Endodermal cell (in vitro differentiated cells): ENCODE data around the gene BPTF. TPM values are rescaled to one million over a fixed set of nuclear protein-coding genes. Genes with fewer than 3 reads are reported as not detected.
"Not testable (repeated sequence)": the region's sequence is repeated elsewhere in the genome, so short reads cannot be mapped to it uniquely, and the experiment has no call there.

Source experiments
- DNase-seq: peaks from one replicate; pipeline ENCODE4 v3.0.0-alpha.2; 2017
- H3K27ac ChIP-seq: 2 replicates; pipeline ENCODE4 v1.5.1; 2013; ENCODE audit warnings: mild to moderate bottlenecking, low read depth, low read length, moderate library complexity
- H3K27me3 ChIP-seq: 2 replicates; pipeline ENCODE4 v1.6.1; 2013; ENCODE audit warnings: mild to moderate bottlenecking, low read length, moderate library complexity; ENCODE audit not compliant: insufficient read depth, control insufficient read depth, poor library complexity, severe bottlenecking
- H3K36me3 ChIP-seq: 2 replicates; pipeline ENCODE4 v1.7.0; 2013; ENCODE audit warnings: mild to moderate bottlenecking, low read length, moderate library complexity; ENCODE audit not compliant: control insufficient read depth, insufficient read depth
- H3K4me1 ChIP-seq: one replicate; pipeline ENCODE4 v1.7.0; 2013; ENCODE audit warnings: low read length; ENCODE audit not compliant: control insufficient read depth, insufficient read depth
- H3K4me3 ChIP-seq: 2 replicates; pipeline ENCODE4 v1.5.1; 2013; ENCODE audit warnings: mild to moderate bottlenecking, low read length, moderate library complexity
- H3K9ac ChIP-seq: 2 replicates; pipeline ENCODE4 v1.6.1; 2013; ENCODE audit warnings: mild to moderate bottlenecking, low read length, moderate library complexity; ENCODE audit not compliant: poor library complexity, severe bottlenecking; ENCODE audit errors: extremely low read depth
- H3K9me3 ChIP-seq: 2 replicates; pipeline ENCODE4 v1.6.1; 2013; ENCODE audit warnings: mild to moderate bottlenecking, low read length, moderate library complexity; ENCODE audit not compliant: control insufficient read depth
- H3K27ac Mint-ChIP-seq: 2 replicates; pipeline ENCODE4 v1.8.0; 2020; ENCODE audit warnings: mixed read lengths
- H3K27me3 Mint-ChIP-seq: 2 replicates; pipeline ENCODE4 v1.8.0; 2021; ENCODE audit warnings: mild to moderate bottlenecking, mixed read lengths; ENCODE audit not compliant: insufficient read depth
- H3K36me3 Mint-ChIP-seq: 2 replicates; pipeline ENCODE4 v1.8.0; 2020; ENCODE audit warnings: low read depth, mixed read lengths
- H3K4me1 Mint-ChIP-seq: 2 replicates; pipeline ENCODE4 v1.8.0; 2020; ENCODE audit warnings: mixed read lengths
- H3K4me3 Mint-ChIP-seq: 2 replicates; pipeline ENCODE4 v1.8.0; 2020; ENCODE audit warnings: mild to moderate bottlenecking, moderate library complexity, mixed read lengths
- H3K9me3 Mint-ChIP-seq: 2 replicates; pipeline ENCODE4 v1.8.0; 2020; ENCODE audit warnings: mild to moderate bottlenecking, mixed read lengths
- WGBS, 2 experiments: methylation state at CpG; one replicate each; pipeline versions ENCODE4 v1.1.5 to v1.1.7; 2013; ENCODE audit warnings: missing lambda C conversion rate in 2 of 2, mixed read lengths in 1 of 2; ENCODE audit not compliant: insufficient coverage in 1 of 2, insufficient read length in 1 of 2; 5-methylcytosine and 5-hydroxymethylcytosine counted together
- total RNA-seq, 2 donors: library from RNA; stranded (reverse); fragmentation: NEBNext Ultra II Directional in 1 of 2; extraction: Animal tissue kit (Norgen Biotek cat#: 25700) in 1 of 2; gene quantifications; 2 replicates in 1 of 2; 3 replicates in 1 of 2; pipeline ENCODE4 v1.2.1, GENCODE V29; 2021
- TF ChIP-seq, protein P1 (sequence below): fragments of 200-600 bp; sonication (generic); conservative IDR thresholded peaks from 2 replicates; pipeline ENCODE4 v1.5.0; 2021; ENCODE audit warnings: antibody characterized with exemption, mild to moderate bottlenecking

BPTF gene
- total RNA-seq, 2 donors from 2014 or later, result 184 to 198 TPM

DNA sequence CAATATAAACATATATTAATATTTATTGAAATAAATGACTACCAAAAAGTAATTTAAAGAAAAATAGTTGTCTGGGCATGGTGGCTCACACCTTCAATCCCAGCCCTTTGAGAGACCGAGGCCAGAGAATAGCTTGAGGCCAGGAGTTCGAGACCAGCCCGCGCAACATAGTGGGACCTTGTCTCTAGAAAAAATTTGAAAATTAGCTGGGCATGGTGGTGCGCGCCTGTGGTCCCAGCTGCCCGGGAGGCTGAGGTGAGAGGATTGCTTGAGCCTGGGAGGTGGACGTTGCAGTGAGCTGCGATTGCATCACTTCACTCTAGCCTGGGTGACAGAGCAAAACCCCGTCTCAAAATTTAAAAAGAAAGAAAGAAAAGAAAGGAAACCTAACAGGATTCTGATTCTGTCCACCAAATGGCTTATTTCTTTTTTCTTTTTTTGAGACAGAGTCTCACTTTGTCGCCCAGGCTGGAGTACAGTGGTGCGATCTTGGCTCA is 3.4 kb upstream of the BPTF start:
- no peak for DNase-seq
- Mint-ChIP-seq H3K4me3 (no peak overlapping the region), H3K27me3 (peaks cover 14% of the 10 kb centered on the region), H3K9me3 (no peaks in the 10 kb centered on the region), H3K36me3 (no peaks in the 10 kb centered on the region), H3K27ac (no peak overlapping the region), H3K4me1 (peaks cover 2% of the 10 kb centered on the region)
- no peak overlapping the region for H3K27ac ChIP-seq
- no peaks in the 10 kb centered on the region for H3K27me3 ChIP-seq
- TF ChIP-seq, protein P1, sequence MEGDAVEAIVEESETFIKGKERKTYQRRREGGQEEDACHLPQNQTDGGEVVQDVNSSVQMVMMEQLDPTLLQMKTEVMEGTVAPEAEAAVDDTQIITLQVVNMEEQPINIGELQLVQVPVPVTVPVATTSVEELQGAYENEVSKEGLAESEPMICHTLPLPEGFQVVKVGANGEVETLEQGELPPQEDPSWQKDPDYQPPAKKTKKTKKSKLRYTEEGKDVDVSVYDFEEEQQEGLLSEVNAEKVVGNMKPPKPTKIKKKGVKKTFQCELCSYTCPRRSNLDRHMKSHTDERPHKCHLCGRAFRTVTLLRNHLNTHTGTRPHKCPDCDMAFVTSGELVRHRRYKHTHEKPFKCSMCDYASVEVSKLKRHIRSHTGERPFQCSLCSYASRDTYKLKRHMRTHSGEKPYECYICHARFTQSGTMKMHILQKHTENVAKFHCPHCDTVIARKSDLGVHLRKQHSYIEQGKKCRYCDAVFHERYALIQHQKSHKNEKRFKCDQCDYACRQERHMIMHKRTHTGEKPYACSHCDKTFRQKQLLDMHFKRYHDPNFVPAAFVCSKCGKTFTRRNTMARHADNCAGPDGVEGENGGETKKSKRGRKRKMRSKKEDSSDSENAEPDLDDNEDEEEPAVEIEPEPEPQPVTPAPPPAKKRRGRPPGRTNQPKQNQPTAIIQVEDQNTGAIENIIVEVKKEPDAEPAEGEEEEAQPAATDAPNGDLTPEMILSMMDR, result no peak
- no peak overlapping the region for H3K4me3 ChIP-seq
- WGBS, 2 experiments, result 94 to 95% methylated on average over 12 of the region's 12 CpGs
- no peaks in the 10 kb centered on the region for H3K9me3 ChIP-seq
- no peaks in the 10 kb centered on the region for H3K36me3 ChIP-seq
- H3K4me1 ChIP-seq, result no peaks in the 10 kb centered on the region
- H3K9ac ChIP-seq, result no peak overlapping the region

DNA sequence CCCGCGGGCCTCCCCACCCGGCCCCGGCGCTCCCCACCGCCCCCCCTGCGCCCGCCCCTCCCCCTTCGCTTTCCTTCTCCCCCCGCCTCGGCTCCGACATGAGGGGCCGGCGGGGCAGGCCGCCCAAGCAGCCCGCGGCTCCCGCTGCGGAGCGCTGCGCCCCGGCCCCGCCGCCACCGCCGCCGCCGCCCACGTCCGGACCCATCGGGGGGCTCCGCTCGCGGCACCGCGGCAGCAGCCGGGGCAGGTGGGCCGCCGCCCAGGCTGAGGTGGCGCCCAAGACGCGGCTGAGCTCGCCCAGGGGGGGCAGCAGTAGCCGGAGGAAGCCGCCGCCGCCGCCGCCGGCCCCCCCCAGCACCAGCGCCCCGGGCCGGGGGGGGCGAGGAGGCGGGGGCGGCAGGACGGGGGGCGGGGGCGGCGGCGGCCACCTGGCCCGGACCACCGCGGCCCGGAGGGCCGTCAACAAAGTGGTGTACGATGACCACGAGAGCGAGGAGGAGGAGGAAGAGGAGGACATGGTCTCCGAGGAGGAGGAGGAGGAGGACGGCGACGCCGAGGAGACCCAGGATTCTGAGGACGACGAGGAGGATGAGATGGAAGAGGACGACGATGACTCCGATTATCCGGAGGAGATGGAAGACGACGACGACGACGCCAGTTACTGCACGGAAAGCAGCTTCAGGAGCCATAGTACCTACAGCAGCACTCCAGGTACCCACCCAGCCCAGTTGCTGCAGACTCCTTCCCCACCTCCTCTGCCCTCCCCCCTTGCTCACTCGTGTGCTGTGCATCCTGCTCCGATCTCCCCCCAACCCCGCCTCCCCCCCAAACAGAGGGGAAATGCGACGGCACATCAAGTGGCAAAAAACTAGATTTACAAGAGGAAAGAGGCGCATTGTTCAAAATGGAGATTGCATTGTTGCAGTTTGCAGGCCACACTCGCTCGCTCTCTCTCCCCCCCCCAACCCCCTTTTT is 611 bp downstream of the BPTF start:
- peaks cover 11% of the 10 kb centered on the region for H3K36me3 Mint-ChIP-seq
- peaks cover 14% of the 10 kb centered on the region for H3K27me3 Mint-ChIP-seq
- Histone ChIP-seq H3K9ac (peak overlapping the region; percentile 87), H3K27ac (peak overlapping the region; percentile 73), H3K4me3 (peak overlapping the region; percentile 96)
- 0% methylated on average over 21 to 66 of the region's 94 CpGs for WGBS, 2 experiments
- H3K36me3 ChIP-seq, H3K9me3 Mint-ChIP-seq, H3K27me3 ChIP-seq, H3K9me3 ChIP-seq, H3K4me1 ChIP-seq: not testable (repeated sequence)
- peak; percentile 88 for DNase-seq
- H3K4me3 Mint-ChIP-seq, result peak overlapping the region; percentile 97
- H3K27ac Mint-ChIP-seq, result peak overlapping the region; percentile 98
- H3K4me1 Mint-ChIP-seq, result peaks cover 23% of the 10 kb centered on the region

DNA sequence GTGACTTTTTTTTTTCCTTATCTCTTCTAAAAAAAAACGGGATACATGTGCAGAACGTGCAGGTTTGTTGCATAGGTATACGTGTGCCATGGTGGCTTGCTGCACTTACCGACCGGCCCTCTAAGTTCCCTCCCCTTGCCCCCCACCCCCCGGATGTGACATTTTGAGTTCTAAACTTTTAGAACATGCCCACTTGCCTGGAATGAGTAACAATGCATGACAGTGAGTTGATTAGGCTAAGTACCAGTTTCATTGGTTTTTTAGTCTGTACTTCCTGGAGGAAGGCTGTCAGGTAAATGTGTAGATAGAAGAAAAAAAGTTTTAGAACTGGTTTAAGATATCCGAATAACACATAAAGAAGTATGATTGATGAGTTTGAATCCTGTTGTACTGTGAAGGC is 4.0 kb downstream of the BPTF start:
- Histone ChIP-seq H3K4me3 (peak overlapping the region; percentile 96), H3K36me3 (peaks cover 15% of the 10 kb centered on the region), H3K4me1 (no peaks in the 10 kb centered on the region), H3K27me3 (no peaks in the 10 kb centered on the region), H3K9ac (no peak overlapping the region), H3K27ac (no peak overlapping the region), H3K9me3 (no peaks in the 10 kb centered on the region)
- TF ChIP-seq, protein P1, result no peak
- Mint-ChIP-seq H3K36me3 (peaks cover 24% of the 10 kb centered on the region), H3K27me3 (peaks cover 3% of the 10 kb centered on the region), H3K4me3 (peak overlapping the region; percentile 97), H3K4me1 (peaks cover 35% of the 10 kb centered on the region), H3K27ac (no peak overlapping the region), H3K9me3 (no peaks in the 10 kb centered on the region)
- DNase-seq, result no peak
- WGBS, 2 experiments, result 39 to 43% methylated on average over 4 to 7 of the region's 7 CpGs
